IPS-15b (cell line): ENCODE measurements around the gene XRCC5.
"Not testable (repeated sequence)": the region's sequence is repeated elsewhere in the genome, so short reads cannot be mapped to it uniquely, and the experiment has no call there.

Source experiments
- H3K27me3 ChIP-seq: one replicate; pipeline ENCODE4 v1.6.1; 2013; ENCODE audit warnings: low read length; ENCODE audit not compliant: control insufficient read depth, insufficient read depth
- H3K36me3 ChIP-seq: one replicate; pipeline ENCODE4 v1.6.1; 2013; ENCODE audit warnings: low read length; ENCODE audit not compliant: control insufficient read depth, insufficient read depth
- H3K4me1 ChIP-seq: one replicate; pipeline ENCODE4 v1.6.1; 2013; ENCODE audit warnings: mild to moderate bottlenecking, low read length; ENCODE audit not compliant: control insufficient read depth, insufficient read depth
- H3K4me3 ChIP-seq: one replicate; pipeline ENCODE4 v1.5.1; 2013; ENCODE audit warnings: low read depth, low read length
- H3K9ac ChIP-seq: one replicate; pipeline ENCODE4 v1.6.1; 2013; ENCODE audit warnings: low read depth, mild to moderate bottlenecking, low read length
- H3K9me3 ChIP-seq: one replicate; pipeline ENCODE4 v1.6.1; 2013; ENCODE audit warnings: mild to moderate bottlenecking, low read length; ENCODE audit not compliant: control insufficient read depth, insufficient read depth

Gene XRCC5

GRCh38 chr2:216126943-216127342 lies 17.8 kb downstream of the XRCC5 start:
- Histone ChIP-seq H3K36me3 (peaks cover 47% of the 10 kb centered on the region), H3K27me3 (no peaks in the 10 kb centered on the region), H3K4me1 (no peaks in the 10 kb centered on the region), H3K9me3 (no peaks in the 10 kb centered on the region), H3K9ac (no peak overlapping the region), H3K4me3 (no peak overlapping the region)

DNA sequence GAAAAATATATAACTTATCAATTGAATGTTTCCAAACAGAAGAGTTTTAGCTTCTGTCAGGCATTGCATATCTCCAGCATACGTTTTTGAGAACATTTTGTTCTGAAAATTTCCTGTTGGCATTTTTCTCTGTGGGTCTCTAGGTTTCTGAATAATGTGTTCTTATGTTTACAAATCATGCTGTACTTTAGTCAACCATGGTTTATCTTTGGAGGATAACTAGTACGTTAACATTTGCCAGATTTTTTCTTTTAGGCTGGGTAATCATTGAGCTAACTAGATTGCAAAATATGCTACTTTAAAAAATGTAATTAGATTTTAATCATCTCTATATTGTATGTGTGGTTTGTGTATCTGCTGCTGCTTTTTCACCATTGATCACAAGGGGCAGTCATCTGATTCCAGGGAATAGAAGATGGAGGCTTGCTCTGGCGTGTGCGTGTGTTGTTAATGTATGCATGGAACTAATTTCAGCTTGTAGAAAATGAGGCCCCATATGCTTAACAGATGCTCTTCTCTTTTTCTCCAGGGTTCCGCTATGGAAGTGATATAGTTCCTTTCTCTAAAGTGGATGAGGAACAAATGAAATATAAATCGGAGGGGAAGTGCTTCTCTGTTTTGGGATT lies 21.3 kb downstream of the XRCC5 start:
- H3K9me3 ChIP-seq: no peaks in the 10 kb centered on the region
- H3K36me3 ChIP-seq: peaks cover 61% of the 10 kb centered on the region
- no peaks in the 10 kb centered on the region for H3K27me3 ChIP-seq
- H3K9ac ChIP-seq: no peak overlapping the region
- H3K4me3 ChIP-seq: no peak overlapping the region
- H3K4me1 ChIP-seq: no peaks in the 10 kb centered on the region

DNA sequence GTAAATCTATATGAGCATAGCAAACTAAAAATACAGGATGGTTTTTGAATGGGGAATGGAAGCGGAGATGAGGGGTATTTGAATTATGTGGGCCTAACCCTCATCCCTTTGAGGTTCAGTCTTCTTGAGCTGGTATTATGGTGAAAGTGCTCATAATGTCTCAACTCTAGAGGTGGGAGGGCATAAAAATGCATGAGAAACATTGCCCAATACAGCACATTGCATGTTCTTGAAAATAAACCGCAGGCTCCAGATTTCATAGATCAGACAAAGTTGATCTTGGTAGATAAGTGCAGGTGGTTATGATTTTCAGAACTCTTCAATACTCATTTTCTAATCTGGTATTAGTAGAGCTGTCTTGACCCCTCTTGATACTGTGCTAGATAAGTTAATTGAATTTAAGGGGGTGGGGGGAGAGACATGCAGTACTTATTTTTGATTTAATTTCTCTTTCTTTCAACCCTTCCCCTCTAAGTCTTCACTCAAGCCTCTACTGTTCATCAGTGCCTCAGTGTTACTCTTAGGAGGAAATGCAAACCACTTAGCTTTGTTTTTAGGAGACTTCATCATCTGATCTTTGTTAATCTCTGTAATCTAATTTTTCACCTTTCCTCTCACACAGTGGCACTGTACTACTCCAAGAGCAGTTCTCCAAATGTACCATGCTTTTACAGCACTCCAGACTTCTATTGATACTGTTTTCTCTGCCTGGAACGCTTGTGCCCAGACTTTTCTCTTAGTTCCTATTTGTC lies 22.2 kb downstream of the XRCC5 start:
- H3K4me1 ChIP-seq: no peaks in the 10 kb centered on the region

DNA sequence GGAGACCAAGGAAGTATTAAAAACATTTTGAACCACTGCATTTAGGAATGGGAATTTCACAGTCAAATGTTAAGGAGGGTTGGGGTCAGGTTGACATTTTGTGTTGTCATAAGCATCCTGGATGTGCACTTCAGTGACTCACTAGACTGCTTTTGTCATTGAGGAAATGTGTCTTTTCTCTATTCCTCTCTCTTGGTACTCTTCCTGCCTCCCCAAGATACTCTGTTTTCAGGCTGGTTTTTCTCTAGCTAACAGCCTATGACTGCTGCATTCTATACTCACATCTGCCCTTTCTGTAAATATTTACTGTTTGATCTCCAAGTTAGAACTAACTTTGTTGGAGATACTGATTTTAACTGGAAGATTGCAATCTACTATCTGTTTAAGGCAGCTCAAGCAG lies 23.4 kb downstream of the XRCC5 start:
- Histone ChIP-seq H3K4me1 (no peaks in the 10 kb centered on the region), H3K4me3 (no peak overlapping the region), H3K9ac (no peak overlapping the region), H3K36me3 (peaks cover 61% of the 10 kb centered on the region), H3K9me3 (no peaks in the 10 kb centered on the region), H3K27me3 (no peaks in the 10 kb centered on the region)

More for the DNA sequence above, 22.2 kb downstream of the XRCC5 start:
- Histone ChIP-seq H3K36me3 (peaks cover 61% of the 10 kb centered on the region), H3K9me3 (no peaks in the 10 kb centered on the region), H3K4me3 (no peak overlapping the region), H3K9ac (no peak overlapping the region), H3K27me3 (no peaks in the 10 kb centered on the region)

DNA sequence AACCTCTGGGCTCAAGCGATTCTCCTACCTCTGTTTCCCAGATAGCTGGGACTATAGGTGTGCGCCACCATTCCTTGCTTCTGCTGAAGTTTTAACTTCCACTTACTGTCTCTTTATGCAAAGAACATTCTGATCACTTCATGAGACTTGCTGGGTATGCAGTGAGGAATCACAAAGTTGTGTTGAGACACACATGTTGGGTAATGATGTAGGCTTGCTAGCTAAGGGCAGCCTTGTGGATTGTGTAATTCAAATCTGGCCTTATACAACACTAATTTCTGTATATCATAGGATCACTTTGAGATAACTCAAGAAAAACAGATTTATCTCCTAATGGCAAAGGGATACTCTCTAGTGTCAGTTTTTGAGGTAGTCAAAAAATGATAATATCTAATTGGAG lies 24.2 kb downstream of the XRCC5 start:
- H3K4me1 ChIP-seq: no peaks in the 10 kb centered on the region
- no peak overlapping the region for H3K9ac ChIP-seq
- H3K9me3 ChIP-seq: no peaks in the 10 kb centered on the region
- no peak overlapping the region for H3K4me3 ChIP-seq
- H3K36me3 ChIP-seq: peaks cover 62% of the 10 kb centered on the region
- no peaks in the 10 kb centered on the region for H3K27me3 ChIP-seq

DNA sequence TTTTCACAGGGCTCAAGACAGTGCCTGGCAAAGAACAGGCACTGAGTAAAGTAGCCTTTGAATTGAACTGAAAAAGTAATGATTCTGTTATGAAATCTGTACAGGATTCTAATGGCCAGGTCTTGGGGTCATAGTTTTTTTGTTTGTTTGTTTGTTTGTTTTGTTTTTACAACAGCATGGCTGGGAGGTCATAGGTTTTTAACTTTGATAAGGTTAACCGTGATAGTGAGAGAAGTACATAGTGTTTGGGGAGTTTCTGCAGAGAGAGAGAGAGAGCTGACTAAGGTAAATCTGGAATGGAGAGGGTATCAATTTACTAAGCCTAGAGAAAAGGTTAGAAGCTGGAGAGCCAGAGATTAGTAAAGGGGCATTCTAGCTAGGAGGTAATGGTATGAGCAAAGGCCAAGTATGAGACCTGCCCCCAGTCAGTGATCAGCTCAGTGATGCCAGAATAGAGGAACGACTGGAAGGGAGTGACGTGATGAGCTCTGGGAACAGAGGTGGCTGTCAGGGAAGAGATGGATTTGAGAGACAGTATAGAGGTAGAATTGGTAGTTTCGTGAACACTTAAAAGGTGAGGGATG lies 25.9 kb downstream of the XRCC5 start:
- no peak overlapping the region for H3K9ac ChIP-seq
- H3K9me3 ChIP-seq: no peaks in the 10 kb centered on the region
- H3K36me3 ChIP-seq: peaks cover 69% of the 10 kb centered on the region
- no peaks in the 10 kb centered on the region for H3K27me3 ChIP-seq
- no peak overlapping the region for H3K4me3 ChIP-seq
- no peaks in the 10 kb centered on the region for H3K4me1 ChIP-seq

DNA sequence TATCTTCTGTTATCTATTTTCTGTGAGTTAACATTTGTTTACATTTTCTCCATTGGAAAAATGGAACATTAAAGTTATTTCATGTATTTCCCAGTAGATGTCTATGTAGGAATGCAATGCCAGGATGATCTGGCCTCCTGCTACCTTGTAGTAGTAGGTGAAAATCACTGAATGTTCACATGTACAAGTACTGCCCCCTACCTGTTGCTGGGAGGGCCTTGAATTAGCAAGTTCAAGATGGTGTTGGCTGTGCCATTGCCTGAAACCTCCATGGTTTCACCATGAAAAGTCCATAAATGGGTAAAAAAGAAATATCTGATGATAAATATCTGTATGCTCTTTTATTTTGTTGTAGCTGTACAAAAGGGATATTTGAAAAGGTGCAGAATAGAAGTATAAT lies 30.7 kb downstream of the XRCC5 start:
- no peak overlapping the region for H3K4me3 ChIP-seq
- no peaks in the 10 kb centered on the region for H3K9me3 ChIP-seq
- peaks cover 53% of the 10 kb centered on the region for H3K36me3 ChIP-seq
- H3K9ac ChIP-seq: no peak overlapping the region
- H3K4me1 ChIP-seq: no peaks in the 10 kb centered on the region
- no peaks in the 10 kb centered on the region for H3K27me3 ChIP-seq

DNA sequence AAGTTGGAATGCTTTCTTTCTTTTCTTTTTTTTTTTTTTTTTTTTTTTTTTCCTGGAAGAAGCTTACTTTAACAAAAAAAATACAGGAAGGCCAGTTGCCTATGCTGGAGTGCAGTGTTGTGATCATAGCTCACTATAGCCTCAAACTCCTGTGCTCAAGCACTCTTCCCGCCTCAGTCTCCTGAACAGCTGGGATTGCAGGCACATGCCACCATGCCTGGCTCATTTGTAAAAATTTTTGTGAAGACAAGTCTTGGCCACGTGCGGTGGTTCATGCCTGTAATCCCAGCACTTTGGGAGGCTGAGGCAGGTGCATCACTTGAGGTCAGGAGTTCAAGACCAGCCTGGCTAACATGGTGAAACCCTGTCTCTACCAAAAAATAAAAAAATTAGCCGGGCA lies 32.4 kb downstream of the XRCC5 start:
- H3K4me3 ChIP-seq, H3K9me3 ChIP-seq, H3K4me1 ChIP-seq, H3K27me3 ChIP-seq, H3K9ac ChIP-seq: not testable (repeated sequence)
- peaks cover 39% of the 10 kb centered on the region for H3K36me3 ChIP-seq

- no peaks in the 10 kb centered on the region for H3K27me3 ChIP-seq
- H3K4me1 ChIP-seq: no peaks in the 10 kb centered on the region
- H3K9ac ChIP-seq: no peak overlapping the region
- H3K9me3 ChIP-seq: no peaks in the 10 kb centered on the region
- H3K4me3 ChIP-seq: no peak overlapping the region
- peaks cover 38% of the 10 kb centered on the region for H3K36me3 ChIP-seq
Measured at GRCh38 chr2:216142540-216142939, 33.4 kb downstream of the XRCC5 start.

GRCh38 chr2:216144372-216144771 lies 35.2 kb downstream of the XRCC5 start:
- H3K36me3 ChIP-seq: peaks cover 37% of the 10 kb centered on the region
- H3K9me3 ChIP-seq: no peaks in the 10 kb centered on the region
- H3K9ac ChIP-seq: no peak overlapping the region
- H3K27me3 ChIP-seq: no peaks in the 10 kb centered on the region
- H3K4me3 ChIP-seq: no peak overlapping the region
- H3K4me1 ChIP-seq: no peaks in the 10 kb centered on the region

GRCh38 chr2:216144857-216145256 lies 35.7 kb downstream of the XRCC5 start:
- peaks cover 36% of the 10 kb centered on the region for H3K36me3 ChIP-seq
- no peaks in the 10 kb centered on the region for H3K9me3 ChIP-seq
- H3K9ac ChIP-seq: no peak overlapping the region
- H3K4me3 ChIP-seq: no peak overlapping the region
- no peaks in the 10 kb centered on the region for H3K27me3 ChIP-seq
- H3K4me1 ChIP-seq: no peaks in the 10 kb centered on the region

DNA sequence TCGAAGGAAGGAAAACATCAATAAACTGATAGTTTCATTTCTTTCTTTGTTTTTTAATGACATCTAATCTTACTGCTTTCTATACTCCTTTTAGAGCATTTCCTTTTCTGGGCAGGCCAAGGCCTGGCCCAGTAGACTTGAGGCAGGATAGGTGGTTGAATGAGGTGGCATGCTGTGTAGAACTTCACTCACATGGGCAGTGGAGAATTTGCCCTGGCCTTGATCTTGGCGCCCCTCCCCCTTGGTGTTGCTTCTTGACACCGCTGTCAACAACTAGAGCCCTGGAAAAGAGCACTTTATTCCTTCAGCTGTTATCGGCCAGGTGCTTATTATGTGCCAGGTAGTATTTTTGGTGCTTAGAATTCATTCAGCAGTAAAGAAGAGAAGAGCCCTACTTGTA lies 37.4 kb downstream of the XRCC5 start:
- Histone ChIP-seq H3K27me3 (no peaks in the 10 kb centered on the region), H3K36me3 (peaks cover 31% of the 10 kb centered on the region), H3K9ac (no peak overlapping the region), H3K4me1 (no peaks in the 10 kb centered on the region), H3K4me3 (no peak overlapping the region), H3K9me3 (no peaks in the 10 kb centered on the region)
